ENCODE data around the gene KPNA4.

The KPNA4 gene

GRCh38 chr3:160569894-160570652 lies 4.7 kb upstream of the KPNA4 start:
- H3K4me3 ChIP-seq (ENCODE audit: low read depth, low read length): no peak overlapping the region
- peak; percentile 22 for DNase-seq (ENCODE audit: low read depth)
- TF ChIP-seq, protein P1, sequence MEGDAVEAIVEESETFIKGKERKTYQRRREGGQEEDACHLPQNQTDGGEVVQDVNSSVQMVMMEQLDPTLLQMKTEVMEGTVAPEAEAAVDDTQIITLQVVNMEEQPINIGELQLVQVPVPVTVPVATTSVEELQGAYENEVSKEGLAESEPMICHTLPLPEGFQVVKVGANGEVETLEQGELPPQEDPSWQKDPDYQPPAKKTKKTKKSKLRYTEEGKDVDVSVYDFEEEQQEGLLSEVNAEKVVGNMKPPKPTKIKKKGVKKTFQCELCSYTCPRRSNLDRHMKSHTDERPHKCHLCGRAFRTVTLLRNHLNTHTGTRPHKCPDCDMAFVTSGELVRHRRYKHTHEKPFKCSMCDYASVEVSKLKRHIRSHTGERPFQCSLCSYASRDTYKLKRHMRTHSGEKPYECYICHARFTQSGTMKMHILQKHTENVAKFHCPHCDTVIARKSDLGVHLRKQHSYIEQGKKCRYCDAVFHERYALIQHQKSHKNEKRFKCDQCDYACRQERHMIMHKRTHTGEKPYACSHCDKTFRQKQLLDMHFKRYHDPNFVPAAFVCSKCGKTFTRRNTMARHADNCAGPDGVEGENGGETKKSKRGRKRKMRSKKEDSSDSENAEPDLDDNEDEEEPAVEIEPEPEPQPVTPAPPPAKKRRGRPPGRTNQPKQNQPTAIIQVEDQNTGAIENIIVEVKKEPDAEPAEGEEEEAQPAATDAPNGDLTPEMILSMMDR (IDR thresholded peaks at IDR 0.05; ENCODE audit: control insufficient read depth, extremely low read depth, insufficient read depth): no peak

DNA sequence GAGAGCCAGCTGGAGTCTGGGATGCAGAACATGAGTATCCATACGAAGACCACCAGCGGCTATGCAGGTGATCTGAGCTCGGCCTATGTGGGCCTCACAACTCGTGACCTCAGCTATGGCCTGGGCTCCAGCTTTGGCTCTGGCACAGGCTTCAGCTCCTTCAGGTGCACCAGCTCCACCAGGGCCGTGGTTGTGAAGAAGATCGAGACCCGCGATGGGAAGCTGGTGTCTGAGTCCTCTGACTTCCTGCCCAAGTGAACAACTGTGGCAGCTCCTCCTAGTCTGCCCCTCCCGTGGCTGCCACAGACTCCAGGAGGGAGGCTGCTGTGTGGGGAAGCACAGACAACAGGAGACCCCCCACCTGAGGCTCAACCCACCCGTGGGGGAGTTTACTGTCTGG lies 3.6 kb upstream of the KPNA4 start:
- H3K4me3 ChIP-seq (ENCODE audit: low read depth, low read length): no peak overlapping the region
- DNase-seq (ENCODE audit: low read depth): no peak
- TF ChIP-seq, protein P1 (IDR thresholded peaks at IDR 0.05; ENCODE audit: control insufficient read depth, extremely low read depth, insufficient read depth): no peak

DNA sequence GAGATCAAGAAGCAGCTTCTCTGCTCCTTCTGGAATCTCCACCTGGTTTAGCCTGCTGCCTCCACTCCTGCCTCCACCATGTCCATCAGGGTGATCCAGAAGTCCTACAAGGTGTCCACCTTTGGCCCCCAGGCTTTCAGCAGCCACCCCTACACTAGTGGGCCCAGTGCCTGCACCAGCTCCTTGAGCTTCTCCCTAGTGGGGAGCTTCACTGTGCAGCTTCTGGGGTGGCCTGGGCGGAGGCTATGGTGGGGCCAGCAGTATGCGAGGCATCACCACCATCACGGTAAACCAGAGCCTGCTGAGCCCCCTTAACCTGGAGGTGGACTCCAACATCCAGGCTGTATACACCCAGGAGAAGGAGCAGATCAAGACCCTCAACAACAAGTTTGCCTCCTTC lies 2.4 kb upstream of the KPNA4 start:
- DNase-seq (ENCODE audit: low read depth): no peak
- TF ChIP-seq, protein P1 (IDR thresholded peaks at IDR 0.05; ENCODE audit: control insufficient read depth, extremely low read depth, insufficient read depth): no peak
- H3K4me3 ChIP-seq (ENCODE audit: low read depth, low read length): no peak overlapping the region

DNA sequence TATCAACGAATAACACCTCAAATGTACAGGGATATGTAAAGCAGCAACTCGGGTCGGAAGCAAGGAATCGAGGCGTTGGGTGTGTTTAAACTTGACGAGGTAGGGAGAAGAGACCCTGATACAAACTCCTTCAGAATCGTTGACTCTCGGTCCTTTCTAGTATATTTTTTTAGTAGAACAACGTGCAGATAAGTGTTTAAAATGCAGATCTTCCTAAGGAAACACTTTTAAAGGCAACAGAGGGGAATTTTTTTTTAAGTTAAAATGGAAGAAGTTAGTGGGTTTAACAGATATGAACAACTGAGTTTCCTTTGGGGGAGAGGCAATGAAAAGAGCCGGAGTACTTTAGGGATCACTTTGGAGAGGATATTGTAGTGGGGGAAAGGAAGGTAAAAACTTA lies 1.1 kb upstream of the KPNA4 start:
- TF ChIP-seq, protein P1 (IDR thresholded peaks at IDR 0.05; ENCODE audit: control insufficient read depth, extremely low read depth, insufficient read depth): no peak
- H3K4me3 ChIP-seq (ENCODE audit: low read depth, low read length): peak overlapping the region; percentile 84
- no peak for DNase-seq (ENCODE audit: low read depth)

DNA sequence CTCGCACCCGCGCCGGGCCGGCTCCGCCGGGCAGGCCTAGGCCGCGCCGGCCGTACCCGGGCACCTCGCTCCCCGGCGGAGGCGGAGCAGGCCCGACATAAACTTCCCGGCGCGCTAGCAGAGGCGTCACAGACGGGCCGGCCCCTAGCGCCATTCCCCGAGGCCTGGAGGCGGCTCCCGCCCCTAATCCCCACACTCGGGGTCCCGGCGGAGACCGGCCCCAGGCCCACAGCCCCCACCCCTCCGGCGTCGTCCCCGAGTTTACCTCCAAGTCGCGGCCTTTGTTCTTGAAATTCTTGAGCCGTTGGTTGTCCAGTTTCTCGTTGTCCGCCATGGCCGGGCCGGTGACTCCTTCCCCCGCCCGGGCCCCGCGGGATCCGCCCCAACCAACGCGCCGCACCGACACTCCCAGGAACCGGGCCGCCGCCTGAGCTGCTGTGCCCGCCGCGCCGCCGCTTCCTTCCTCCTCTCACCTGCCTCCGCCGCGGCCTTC lies 376 bp downstream of the KPNA4 start:
- DNase-seq (ENCODE audit: low read depth): no peak
- TF ChIP-seq, protein P1 (IDR thresholded peaks at IDR 0.05; ENCODE audit: control insufficient read depth, extremely low read depth, insufficient read depth): no peak
- peak overlapping the region; percentile 84 for H3K4me3 ChIP-seq (ENCODE audit: low read depth, low read length)

DNA sequence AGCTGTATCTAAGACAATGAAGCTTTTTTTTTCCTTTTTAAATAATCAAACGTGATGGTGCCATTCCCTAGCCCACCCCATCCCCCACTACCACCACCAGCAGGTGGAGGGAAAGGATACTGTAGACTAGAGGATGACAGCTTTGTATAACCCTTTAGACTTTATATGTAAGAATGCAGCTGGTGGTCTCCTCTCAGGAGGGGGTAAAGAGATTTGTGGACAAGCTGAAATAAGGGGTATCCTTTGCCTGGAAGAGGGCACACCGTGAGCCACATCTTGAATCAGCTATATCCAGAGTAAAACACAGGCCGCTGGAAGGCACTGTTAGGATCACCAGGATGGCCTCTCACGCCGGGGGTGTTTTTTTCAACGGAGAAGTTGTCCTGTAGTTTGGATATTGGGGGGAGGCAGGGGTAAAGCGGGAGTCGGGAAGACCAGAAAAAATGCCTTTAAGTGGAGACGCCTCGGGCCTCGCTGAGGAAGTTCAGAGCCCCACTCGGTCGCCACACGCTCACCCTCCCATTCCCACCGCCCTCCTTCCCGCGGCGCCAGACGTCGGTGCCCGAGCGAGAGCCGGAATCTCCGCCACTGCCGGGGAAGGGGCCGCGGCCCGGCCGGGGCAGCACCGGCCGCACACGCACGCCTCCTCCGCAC lies 986 bp downstream of the KPNA4 start:
- no peak for DNase-seq (ENCODE audit: low read depth)
- TF ChIP-seq, protein P1 (IDR thresholded peaks at IDR 0.05; ENCODE audit: control insufficient read depth, extremely low read depth, insufficient read depth): no peak
- peak overlapping the region; percentile 84 for H3K4me3 ChIP-seq (ENCODE audit: low read depth, low read length)

All from LNCaP clone FGC (cell line).